Islet precursor cell (in vitro differentiated cells): ENCODE measurements around the gene TMEM61.
A peak's percentile ranks its signal among the peaks of the same experiment; 100 is the strongest.
"Not testable (repeated sequence)": the region's sequence is repeated elsewhere in the genome, so short reads cannot be mapped to it uniquely, and the experiment has no call there.

Experiments
- DNase-seq: peaks from one replicate; pipeline ENCODE4 v3.0.0-alpha.2; 2018

Gene TMEM61

GRCh38 chr1:54962612-54963395 lies 17.6 kb upstream of the TMEM61 start:
- no peak for DNase-seq

- not testable (repeated sequence) for DNase-seq
Measured at GRCh38 chr1:54963829-54964228, 16.6 kb upstream of the TMEM61 start.

GRCh38 chr1:54965624-54966340 lies 14.6 kb upstream of the TMEM61 start:
- DNase-seq, result no peak

- peak; percentile 73 for DNase-seq
Measured at GRCh38 chr1:54967372-54967771, 13.1 kb upstream of the TMEM61 start.

GRCh38 chr1:54968551-54968950 lies 11.9 kb upstream of the TMEM61 start:
- DNase-seq, result peak; percentile 31

- peak; percentile 29 for DNase-seq
Measured at GRCh38 chr1:54969879-54970278, 10.5 kb upstream of the TMEM61 start.

- peak; percentile 25 for DNase-seq
Measured at GRCh38 chr1:54970901-54971300, 9.5 kb upstream of the TMEM61 start.

- DNase-seq, result peak; percentile 32
Measured at GRCh38 chr1:54971317-54971791, 9.1 kb upstream of the TMEM61 start.

GRCh38 chr1:54972436-54972835 lies 8.0 kb upstream of the TMEM61 start:
- peak; percentile 28 for DNase-seq

- peak; percentile 82 for DNase-seq
Measured at GRCh38 chr1:54973205-54973921, 7.1 kb upstream of the TMEM61 start.

GRCh38 chr1:54975356-54976108 lies 4.9 kb upstream of the TMEM61 start:
- peak; percentile 51 for DNase-seq

- peak; percentile 32 for DNase-seq
Measured at GRCh38 chr1:54976747-54977146, 3.7 kb upstream of the TMEM61 start.

- peak; percentile 55 for DNase-seq
Measured at GRCh38 chr1:54977533-54978297, 2.7 kb upstream of the TMEM61 start.

- no peak for DNase-seq
Measured at GRCh38 chr1:54978528-54979326, 1.7 kb upstream of the TMEM61 start.

GRCh38 chr1:54979327-54979891 lies 1.0 kb upstream of the TMEM61 start:
- DNase-seq, result peak; percentile 48

- no peak for DNase-seq
Measured at GRCh38 chr1:54980046-54980527, 341 bp upstream of the TMEM61 start.

GRCh38 chr1:54981466-54981865 lies 1.0 kb downstream of the TMEM61 start:
- no peak for DNase-seq

GRCh38 chr1:54982739-54983138 lies 2.3 kb downstream of the TMEM61 start:
- no peak for DNase-seq

- DNase-seq, result peak; percentile 28
Measured at GRCh38 chr1:54984131-54984842, 3.9 kb downstream of the TMEM61 start.

- DNase-seq, result no peak
Measured at GRCh38 chr1:54985556-54985955, 5.1 kb downstream of the TMEM61 start.
